NCI-H187 (cell line): ENCODE measurements around the gene TRIM7.

ENCODE experiments used
- DNase-seq, 2 experiments: peaks; one replicate each; lab custom pipeline; 2025; lab: John Stamatoyannopoulos, UW

TRIM7 gene

GRCh38 chr5:181204826-181205760 lies at the start of gene TRIM7:
Gene TRIM7, minus strand, starts transcription at chr5:181205196. Its CDS starts 86 bp downstream, at chr5:181205110.
- DNase-seq: no peak

GRCh38 chr5:181248277-181248676 lies 43.3 kb upstream of the TRIM7 start:
- no peak for DNase-seq

DNA sequence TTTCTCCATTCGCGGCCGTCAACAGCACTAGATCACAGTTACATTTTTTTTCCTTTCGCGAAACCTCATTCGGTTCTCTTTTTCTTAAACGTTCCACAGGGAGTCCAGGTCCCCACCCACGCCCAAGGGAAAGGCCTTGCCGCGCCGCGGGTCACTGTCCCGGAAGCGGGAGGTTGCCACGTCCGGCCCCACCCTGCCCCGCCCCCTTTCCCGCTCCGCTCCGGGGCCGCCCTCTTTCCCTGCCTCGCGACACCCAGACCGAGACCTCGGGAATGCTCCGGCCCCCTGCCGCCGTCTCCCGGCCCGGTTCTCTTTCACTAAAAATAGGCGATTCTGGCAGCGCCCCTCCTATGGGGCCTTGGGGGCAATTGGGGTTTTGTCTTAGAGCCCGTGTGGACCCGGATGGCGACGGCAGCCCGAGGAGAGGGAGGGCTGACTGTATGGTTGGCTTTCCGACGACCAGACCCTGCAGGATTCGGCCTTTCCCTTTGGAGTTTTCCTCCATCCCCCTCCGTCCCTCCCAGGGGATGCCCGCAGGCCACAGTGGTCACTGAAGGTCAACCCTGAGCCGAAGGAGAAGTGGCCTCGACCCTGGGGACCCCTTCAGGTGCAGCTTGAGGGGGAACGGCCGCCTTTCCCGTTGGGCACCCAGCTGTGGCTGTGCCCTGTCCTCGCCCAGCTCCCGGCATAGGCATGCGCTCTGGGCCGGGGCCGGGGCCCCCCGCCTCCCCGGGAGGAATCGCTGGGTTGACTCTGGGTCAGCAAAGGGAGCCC lies 41.5 kb upstream of the TRIM7 start:
- DNase-seq: no peak

DNA sequence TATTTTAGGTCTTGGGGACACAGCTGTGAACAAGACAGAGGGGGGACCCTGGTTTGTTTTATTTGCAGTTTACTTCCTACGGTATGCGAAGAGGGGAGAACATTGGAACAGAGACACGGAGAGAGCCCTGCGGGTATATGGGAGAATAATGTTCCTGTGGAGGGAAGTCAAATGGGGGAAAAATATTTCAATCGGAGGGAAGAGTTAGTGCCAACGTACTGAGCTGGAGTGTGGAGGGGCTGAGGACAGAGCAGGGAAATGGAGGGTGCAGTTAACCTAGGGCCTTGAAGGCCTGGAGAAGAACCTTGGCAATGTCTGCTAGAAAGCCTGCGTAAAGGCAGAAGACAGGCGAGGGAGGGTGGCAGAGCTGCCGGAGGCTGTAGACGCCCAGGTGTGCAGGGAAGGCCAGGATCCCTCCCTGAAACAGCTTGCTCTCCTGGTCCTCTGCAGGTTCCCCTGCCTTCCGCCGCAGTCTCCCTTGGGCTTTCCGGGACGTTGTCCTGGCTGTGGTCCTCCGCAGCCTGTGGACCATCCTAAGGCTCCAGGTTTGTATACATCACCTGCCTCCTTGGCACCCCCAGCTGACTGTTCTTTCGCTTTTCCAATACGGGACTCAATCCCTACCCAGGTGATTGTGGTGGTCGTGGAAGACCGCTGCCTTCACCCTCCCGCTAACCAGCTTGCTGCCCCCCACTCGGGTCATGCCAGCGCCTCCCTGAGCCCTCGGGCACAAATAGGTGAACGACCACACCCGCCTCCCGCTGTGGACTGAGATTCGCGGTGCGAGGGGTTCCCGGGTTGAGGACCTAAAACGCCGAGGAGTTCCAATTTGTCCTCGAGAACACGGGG lies 40.7 kb upstream of the TRIM7 start:
- no peak for DNase-seq

- no peak for DNase-seq
These were observed 38.8 kb upstream of the TRIM7 start, which contains the start of gene RACK1 for GRCh38 chr5:181243564-181244343. Gene RACK1, minus strand, starts transcription at chr5:181243906. Its CDS starts 106 bp downstream, at chr5:181243800.

DNA sequence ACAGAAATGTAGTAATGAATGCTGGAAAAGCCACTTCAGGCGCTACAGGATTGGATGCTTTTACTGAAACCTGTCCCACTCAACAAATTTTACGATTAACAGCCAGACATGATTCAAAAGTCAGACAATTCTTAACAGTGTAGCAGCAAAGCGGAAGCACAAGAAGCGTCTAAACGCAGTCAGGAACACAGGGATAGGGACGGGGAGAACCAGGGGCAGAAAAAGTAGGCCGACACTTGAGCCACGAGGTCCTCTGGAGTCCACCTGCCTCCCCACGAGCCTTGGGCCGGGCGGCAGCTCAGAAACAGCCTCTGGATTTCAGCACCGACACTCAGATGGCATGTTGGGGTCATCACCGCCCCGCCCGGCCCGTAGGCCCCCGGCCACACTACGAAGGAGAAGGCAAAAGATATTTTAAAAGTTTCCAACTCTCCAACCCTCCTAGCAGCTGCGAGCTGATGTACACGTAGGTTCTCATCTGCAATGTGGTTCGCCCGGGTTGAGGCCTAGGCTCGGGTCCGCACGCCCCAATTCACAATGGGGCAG lies 38.1 kb upstream of the TRIM7 start:
- DNase-seq: no peak

GRCh38 chr5:181242031-181242451 lies 37.0 kb upstream of the TRIM7 start:
- no peak for DNase-seq

DNA sequence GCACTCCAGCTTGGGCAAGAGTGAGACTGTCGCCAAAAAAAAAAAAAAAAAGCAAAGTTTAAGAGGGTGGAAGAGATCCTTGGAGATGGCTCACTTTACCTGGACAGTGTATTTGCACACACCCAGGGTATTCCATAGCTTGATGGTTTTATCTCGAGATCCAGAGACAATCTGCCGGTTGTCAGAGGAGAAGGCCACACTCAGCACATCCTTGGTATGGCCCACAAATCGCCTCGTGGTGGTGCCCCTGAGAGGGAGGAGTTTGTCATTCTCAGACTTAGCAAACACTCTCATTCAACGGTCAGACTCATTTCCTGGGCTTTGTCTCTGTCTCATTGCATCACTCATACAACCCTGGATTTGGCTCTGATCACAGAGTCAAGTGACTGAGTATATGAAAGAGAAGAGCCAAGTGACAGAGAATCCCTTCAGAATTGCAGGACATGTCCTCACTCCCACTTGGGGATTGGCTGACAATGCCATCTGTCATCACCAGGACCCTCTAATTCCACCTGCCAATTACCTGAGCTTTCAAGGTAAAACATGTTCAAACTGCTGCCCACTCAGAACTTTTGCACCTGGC lies 36.5 kb upstream of the TRIM7 start:
- no peak for DNase-seq

DNA sequence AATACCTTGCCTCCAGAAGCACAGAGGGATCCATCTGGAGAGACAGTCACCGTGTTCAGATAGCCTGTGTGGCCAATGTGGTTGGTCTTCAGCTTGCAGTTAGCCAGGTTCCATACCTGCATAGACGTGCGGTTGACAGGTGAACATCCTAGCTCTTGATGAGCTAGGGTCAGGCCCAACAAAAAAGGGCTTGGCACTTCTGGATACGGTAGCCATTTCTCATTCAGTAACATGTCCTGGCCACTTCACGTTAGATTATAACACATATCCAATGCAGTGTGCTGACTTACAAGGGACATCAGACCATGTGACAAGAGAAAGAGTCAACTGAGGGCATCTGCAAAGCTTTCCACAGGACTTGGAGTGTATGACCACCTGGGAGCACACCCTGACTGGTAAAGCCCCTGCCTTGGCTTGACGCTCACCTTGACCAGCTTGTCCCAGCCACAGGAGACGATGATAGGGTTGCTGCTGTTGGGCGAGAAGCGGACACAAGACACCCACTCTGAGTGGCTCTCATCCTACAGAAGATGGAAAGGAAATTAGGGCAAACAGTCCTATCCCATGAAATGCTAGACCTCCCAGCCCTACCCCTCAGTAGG lies 34.2 kb upstream of the TRIM7 start:
- no peak for DNase-seq

GRCh38 chr5:181237729-181238385 lies 32.9 kb upstream of the TRIM7 start:
- no peak for DNase-seq

GRCh38 chr5:181236954-181237641 lies 32.1 kb upstream of the TRIM7 start:
- DNase-seq: no peak

DNA sequence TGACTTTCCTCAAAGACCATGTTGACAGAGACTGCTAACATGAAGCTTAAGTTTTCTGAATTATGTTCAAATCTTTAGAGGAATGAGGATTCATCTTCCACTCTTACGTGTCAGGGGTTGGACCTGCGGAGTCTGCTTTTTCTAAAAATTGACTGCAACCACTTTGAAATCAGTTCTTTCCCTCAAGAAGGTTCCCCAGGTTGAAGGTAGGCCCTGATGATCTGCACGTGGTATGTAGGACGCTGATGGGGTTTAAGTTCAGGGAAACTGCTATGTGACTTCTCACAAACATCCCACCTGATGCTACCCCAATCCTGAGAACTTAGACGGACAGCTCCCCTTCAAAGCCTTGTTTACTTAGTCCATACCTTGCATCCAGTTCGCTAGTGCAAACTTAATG lies 31.5 kb upstream of the TRIM7 start:
- no peak for DNase-seq

DNA sequence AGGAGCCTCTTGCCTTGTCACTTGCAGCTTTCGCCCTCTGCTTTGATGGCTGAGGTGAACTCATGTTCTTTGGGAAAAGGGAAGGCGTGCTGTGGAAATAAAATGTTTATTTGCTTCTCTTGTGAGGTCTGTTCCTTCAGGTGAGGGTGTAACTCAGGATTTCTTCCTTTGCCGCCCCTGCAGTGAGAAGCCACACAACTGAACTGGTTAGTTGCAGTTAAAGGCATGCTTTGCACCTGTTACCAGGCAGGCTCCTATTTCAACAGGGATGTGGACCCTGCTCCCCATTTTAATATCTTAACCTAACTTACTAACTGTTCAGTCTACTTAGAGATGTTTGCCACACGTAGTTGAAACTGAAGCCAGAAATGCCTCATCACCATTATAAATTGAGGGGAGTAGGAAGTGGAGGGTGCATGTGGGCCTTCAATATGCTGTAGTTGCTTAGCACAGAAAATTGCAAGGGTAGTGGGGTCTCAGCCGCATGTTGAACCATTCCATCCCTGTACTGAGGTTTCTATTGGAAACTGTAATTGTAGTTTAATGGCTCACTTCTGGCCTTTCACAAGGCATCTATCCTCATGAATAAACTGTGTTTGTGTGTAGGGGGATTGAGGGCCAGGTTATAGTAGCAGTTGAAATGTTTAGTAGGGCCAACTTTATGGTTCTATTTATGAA lies 30.8 kb upstream of the TRIM7 start:
- no peak for DNase-seq

DNA sequence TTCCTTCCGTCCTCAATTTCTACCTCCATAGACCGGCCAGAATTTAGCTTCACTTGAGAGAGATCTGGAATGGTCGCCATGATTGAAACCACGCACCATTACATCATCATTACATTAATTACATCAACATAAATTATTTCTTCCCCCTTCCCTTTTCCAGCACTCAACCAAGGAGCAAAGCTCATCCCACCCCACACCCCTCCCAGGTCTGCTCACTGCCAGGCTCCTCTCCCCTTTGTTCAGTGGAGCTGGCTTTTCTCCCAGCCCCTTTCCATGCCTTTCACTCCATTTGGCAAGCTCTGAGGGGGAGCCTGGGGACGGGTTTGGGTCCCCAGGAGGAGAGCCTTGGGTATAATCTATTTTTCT lies 30.3 kb upstream of the TRIM7 start:
- DNase-seq: no peak

- DNase-seq: no peak
These were observed 29.7 kb upstream of the TRIM7 start for GRCh38 chr5:181234455-181235306.

- no peak for DNase-seq
These were observed 28.9 kb upstream of the TRIM7 start for GRCh38 chr5:181233801-181234454.
